ENCODE measurements around the gene CENPB.

GRCh38 chr20:3783068-3783489 lies 3.5 kb downstream of the CENPB start:
- no peak for TF ChIP-seq CTCF (IDR thresholded peaks at IDR 0.05)
- no peak for TF ChIP-seq EP300 (IDR thresholded peaks at IDR 0.05)
- no peak for TF ChIP-seq POLR2A (IDR thresholded peaks at IDR 0.05)
